HG03066 (cell line): Measurements from ENCODE around the gene SLC27A5.
"Not testable (repeated sequence)": the region's sequence is repeated elsewhere in the genome, so short reads cannot be mapped to it uniquely, and the experiment has no call there.

Source experiments
- ATAC-seq: cut with Tn5 transposase; IDR thresholded peaks from one replicate; pipeline ENCODE4 v1.9.1; 2021; ENCODE audit warnings: low read depth; ENCODE audit not compliant: unreplicated experiment

SLC27A5 gene

GRCh38 chr19:58473775-58474174 lies 38.0 kb downstream of the SLC27A5 start:
- no peak for ATAC-seq

GRCh38 chr19:58471736-58472135 lies 40.1 kb downstream of the SLC27A5 start:
- no peak for ATAC-seq

GRCh38 chr19:58470837-58471543 lies 40.8 kb downstream of the SLC27A5 start:
- not testable (repeated sequence) for ATAC-seq

- no peak for ATAC-seq
These were observed 42.4 kb downstream of the SLC27A5 start for GRCh38 chr19:58469241-58470013.

GRCh38 chr19:58468216-58468839 lies 43.5 kb downstream of the SLC27A5 start:
- ATAC-seq = no peak

- peak; percentile 84 for ATAC-seq
These were observed 44.8 kb downstream of the SLC27A5 start, which contains the start of gene ZNF324 for GRCh38 chr19:58466760-58467589. Gene ZNF324 (plus strand): TSS chr19:58467080. CDS start chr19:58469186, 2,106 bp downstream.

- peak; percentile 23 for ATAC-seq
These were observed 45.6 kb downstream of the SLC27A5 start for GRCh38 chr19:58466089-58466759.

- no peak for ATAC-seq
These were observed 51.8 kb downstream of the SLC27A5 start for GRCh38 chr19:58460039-58460438.

GRCh38 chr19:58456111-58456510 lies 55.7 kb downstream of the SLC27A5 start:
- no peak for ATAC-seq

- no peak for ATAC-seq
These were observed 56.5 kb downstream of the SLC27A5 start for GRCh38 chr19:58455306-58455705.

- no peak for ATAC-seq
These were observed 58.0 kb downstream of the SLC27A5 start for GRCh38 chr19:58453743-58454142.

- ATAC-seq = peak; percentile 93
These were observed 60.3 kb downstream of the SLC27A5 start, which contains the start of gene ZNF324B for GRCh38 chr19:58451358-58452101. Gene ZNF324B (plus strand): TSS chr19:58451622. CDS start chr19:58453702, 2,080 bp downstream.

GRCh38 chr19:58450856-58451357 lies 60.9 kb downstream of the SLC27A5 start:
- ATAC-seq = no peak

- ATAC-seq = not testable (repeated sequence)
These were observed 61.8 kb downstream of the SLC27A5 start for GRCh38 chr19:58449980-58450379.

- not testable (repeated sequence) for ATAC-seq
These were observed 62.9 kb downstream of the SLC27A5 start for GRCh38 chr19:58448860-58449259.
